ENCODE measurements around the gene HEYL. TPM values are rescaled to one million over a fixed set of nuclear protein-coding genes. Genes with fewer than 3 reads are reported as not detected.

The HEYL gene
- total and polyA plus RNA-seq, 2 of the 8 experiments (the other 6 are each of a cell fraction or from before 2014, with no cell fraction given), result 1.8 to 3.1 TPM

DNA sequence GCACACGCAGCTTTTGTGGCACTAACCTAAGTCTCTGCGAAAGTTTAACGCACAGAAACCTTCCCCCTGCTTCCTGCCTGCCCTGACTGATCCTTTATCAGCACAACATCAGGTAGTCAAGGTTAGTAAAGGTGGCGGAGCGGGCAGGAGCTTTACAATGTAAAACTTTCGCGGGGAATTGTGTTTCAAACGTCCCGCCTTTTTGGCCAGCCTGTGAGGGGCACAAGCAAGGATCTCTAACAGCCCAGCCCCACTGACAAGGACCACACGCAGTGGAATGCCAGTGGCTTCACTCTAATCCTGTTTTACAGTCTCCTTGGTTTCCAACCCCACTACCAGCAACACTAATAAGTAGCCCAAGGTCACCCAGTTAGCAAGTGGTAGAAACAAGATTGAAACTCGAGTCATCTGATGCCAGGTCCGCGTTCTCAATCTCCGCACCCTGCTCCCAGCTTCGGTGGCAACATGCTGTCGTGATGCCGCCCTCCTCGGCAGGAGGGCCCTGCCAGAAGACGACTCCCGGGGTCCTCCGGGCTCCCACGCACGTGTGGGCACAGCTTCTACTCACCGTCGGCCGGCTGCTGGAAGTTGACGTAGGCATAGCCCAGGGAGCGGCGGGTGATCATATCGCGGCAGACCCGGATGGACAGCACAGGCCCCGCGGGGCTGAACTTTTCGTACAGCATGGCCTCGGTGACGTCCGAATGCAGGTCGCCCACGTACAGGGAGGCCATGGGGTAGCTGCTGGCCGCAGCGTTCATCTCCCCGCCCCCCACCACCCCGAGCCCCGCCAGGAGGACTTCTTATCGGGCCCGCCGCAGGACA is 64.0 kb downstream of the HEYL start (continued):
- TF ChIP-seq, protein P1, sequence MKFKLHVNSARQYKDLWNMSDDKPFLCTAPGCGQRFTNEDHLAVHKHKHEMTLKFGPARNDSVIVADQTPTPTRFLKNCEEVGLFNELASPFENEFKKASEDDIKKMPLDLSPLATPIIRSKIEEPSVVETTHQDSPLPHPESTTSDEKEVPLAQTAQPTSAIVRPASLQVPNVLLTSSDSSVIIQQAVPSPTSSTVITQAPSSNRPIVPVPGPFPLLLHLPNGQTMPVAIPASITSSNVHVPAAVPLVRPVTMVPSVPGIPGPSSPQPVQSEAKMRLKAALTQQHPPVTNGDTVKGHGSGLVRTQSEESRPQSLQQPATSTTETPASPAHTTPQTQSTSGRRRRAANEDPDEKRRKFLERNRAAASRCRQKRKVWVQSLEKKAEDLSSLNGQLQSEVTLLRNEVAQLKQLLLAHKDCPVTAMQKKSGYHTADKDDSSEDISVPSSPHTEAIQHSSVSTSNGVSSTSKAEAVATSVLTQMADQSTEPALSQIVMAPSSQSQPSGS (IDR thresholded peaks at IDR 0.05; ENCODE audit: low read length), result no peak
- no peak for TF ChIP-seq CEBPB (IDR thresholded peaks at IDR 0.05; ENCODE audit: low read depth, low read length)
- no peak for TF ChIP-seq RAD21 (IDR thresholded peaks at IDR 0.05 in 1 of 2, conservative IDR thresholded peaks at IDR 0.05 in 1 of 2; ENCODE audit: low read depth in 2 of 2, low read length in 2 of 2)
- TF ChIP-seq SIN3A (conservative IDR thresholded peaks at IDR 0.05 in 1 of 2, IDR thresholded peaks at IDR 0.05 in 1 of 2; ENCODE audit: low read depth in 1 of 2, low read length in 2 of 2), result peak in 1 of 2 experiments; percentile 47; a peak in 1 of 4 replicates
- TF ChIP-seq BRCA1 (IDR thresholded peaks at IDR 0.05; ENCODE audit: low read depth, low read length), result no peak
- TF ChIP-seq, protein P2, sequence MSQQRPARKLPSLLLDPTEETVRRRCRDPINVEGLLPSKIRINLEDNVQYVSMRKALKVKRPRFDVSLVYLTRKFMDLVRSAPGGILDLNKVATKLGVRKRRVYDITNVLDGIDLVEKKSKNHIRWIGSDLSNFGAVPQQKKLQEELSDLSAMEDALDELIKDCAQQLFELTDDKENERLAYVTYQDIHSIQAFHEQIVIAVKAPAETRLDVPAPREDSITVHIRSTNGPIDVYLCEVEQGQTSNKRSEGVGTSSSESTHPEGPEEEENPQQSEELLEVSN (IDR thresholded peaks at IDR 0.05), result 0 out of 2 replicates have a peak, but pooled peaks have one; percentile 14
- no peak for TF ChIP-seq GABPA (IDR thresholded peaks at IDR 0.05; ENCODE audit: borderline replicate concordance, insufficient read depth, low read length)
- no peak for TF ChIP-seq NANOG (IDR thresholded peaks at IDR 0.05; ENCODE audit: insufficient read depth, low read depth, low read length, poor library complexity, severe bottlenecking)
- peak; percentile 53 for TF ChIP-seq SAP30 (IDR thresholded peaks at IDR 0.05; ENCODE audit: insufficient read depth, insufficient replicate concordance, low read length)
- TF ChIP-seq MAFK (IDR thresholded peaks at IDR 0.05; ENCODE audit: low read depth, low read length), result no peak
- TF ChIP-seq TCF12 (IDR thresholded peaks at IDR 0.05; ENCODE audit: low read depth, low read length), result no peak
- no peak for TF ChIP-seq TBP (IDR thresholded peaks at IDR 0.05; ENCODE audit: low read depth, low read length)
- TF ChIP-seq KDM4A (IDR thresholded peaks at IDR 0.05; ENCODE audit: low read depth, low read length, severe bottlenecking), result no peak
- TF ChIP-seq EP300 (IDR thresholded peaks at IDR 0.05; ENCODE audit: borderline replicate concordance in 1 of 2, low read depth in 2 of 2, low read length in 2 of 2), result no peak
- TF ChIP-seq POLR2A (IDR thresholded peaks at IDR 0.05; ENCODE audit: control extremely low read depth in 1 of 2, low read depth in 2 of 2, low read length in 2 of 2), result 0 out of 3 replicates have a peak, but pooled peaks of 1 of the 2 experiments have one; percentile 27
- no peak for TF ChIP-seq KDM1A (IDR thresholded peaks at IDR 0.05; ENCODE audit: borderline replicate concordance, low read length)
